NCI-H2227 (cell line): Measurements from ENCODE around the gene PIF1.
A peak's percentile ranks its signal among the peaks of the same experiment; 100 is the strongest.
"Not testable (repeated sequence)": the region's sequence is repeated elsewhere in the genome, so short reads cannot be mapped to it uniquely, and the experiment has no call there.

ENCODE experiments used
- DNase-seq: peaks from one replicate; lab custom pipeline; 2025; ENCODE audit not compliant: unreplicated experiment; lab: John Stamatoyannopoulos, UW

The PIF1 gene

DNA sequence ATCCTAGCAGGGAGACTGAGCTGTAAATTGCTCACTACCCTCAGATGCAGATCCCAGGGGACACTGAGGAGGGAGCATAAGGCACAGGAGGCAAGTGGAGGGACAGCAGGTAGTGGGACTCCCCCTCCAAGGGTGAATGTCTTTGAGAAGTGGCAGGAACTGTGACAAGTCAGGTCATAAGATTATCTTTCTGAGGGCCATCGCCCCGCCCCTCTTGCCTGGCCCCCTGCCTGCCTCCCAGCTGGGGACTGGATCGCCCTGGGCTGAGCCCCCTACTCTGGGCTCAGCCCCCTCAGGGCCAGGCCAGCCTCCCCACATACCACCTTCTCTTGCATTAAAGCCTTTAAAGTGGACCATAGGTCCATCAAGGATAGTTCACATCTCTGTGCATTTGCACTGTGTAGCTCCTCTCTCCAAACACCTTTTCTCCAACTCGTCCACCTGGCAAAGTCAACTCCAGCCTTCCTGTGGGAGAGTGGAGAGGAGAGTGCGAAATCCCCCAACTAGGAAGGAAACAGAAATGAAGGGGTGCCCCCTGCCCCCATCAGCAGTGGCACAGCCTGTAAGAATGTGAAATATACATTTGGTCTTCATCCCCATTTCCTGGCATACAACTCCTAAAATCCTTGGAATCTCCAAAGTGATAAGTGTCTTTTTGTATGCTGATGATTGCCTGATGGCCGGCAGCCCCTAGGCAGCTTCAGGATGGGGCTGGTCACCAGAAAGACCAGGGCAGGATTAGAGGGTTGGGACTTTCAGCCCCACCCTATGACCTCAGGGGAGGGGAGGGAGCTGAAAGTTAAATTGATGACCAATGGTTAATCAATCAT, 14.7 kb downstream of the PIF1 start:
- DNase-seq: no peak

DNA sequence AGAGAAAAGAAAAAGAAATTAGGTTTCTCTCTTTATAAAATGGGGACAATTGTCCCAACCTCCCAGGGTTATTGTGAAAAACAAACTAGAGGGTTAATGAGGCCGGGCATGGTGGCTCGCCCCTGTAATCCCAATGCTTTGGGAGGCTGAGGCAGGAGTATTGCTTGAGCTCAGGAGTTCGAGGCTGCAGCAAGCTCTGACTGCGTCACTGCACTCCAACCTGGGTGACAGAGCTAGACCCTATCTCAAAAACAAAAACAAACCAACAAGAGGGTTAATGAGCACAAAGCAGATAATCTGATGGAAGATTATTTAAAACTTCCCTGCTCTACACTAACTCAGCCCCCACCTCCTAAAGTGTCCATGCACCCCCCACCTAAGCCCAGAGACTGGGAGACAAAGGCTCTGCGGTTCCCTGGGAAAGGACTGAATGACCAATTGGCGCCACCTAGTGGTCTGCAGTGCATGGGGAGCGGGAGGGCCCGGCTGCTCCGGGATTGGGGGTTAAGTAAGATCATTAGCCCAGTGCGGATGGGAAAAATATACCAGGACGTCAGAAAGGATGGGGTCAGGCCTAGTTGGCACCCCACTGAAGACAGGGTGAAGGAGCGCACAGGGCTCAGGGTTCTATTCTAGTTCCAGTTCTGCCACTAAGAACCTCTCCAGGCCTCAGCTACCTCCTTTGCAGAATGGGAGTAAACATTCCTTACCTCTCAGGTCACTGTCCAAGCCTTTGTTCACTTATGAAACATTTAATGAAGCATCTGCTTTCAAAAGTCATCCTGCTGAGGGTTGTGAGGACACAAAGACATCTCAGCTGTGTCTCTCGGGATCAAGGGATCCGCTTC, 15.6 kb downstream of the PIF1 start:
- peak; percentile 74 for DNase-seq

DNA sequence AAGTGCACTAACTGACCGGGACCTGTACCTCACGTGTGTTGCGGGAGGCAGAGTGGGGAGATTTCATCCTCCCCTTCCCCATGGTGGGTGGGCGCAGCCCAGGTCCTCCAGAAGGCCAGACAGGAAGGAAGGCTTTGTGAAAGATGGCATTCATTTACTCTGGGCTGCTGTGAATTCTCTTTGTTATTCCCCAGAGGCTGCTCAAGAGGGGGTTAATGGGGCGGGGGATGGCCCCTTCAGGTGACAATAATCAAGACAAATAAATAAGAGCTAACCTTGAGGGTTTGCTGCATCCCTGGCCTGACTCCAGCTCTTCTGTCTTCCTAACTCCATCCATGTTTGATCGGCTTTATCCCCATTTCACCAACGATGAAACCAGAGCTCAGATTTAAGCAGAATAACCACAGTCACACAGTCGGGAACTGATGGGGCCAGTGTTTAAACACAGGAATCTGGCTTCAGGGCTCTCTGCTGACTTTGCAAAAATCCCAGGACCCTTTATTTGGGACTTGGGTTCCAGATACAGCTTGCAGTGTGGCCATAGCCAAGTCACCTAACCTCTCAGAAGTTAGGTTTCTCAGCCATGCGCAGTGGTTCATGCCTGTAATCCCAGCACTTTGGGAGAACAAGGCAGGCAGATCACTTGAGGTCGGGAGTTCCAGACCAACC, 16.5 kb downstream of the PIF1 start:
- DNase-seq: no peak

GRCh38 chr15:64807751-64808222, 17.7 kb downstream of the PIF1 start:
- DNase-seq: no peak

GRCh38 chr15:64807051-64807749, 18.2 kb downstream of the PIF1 start:
- DNase-seq: no peak

DNA sequence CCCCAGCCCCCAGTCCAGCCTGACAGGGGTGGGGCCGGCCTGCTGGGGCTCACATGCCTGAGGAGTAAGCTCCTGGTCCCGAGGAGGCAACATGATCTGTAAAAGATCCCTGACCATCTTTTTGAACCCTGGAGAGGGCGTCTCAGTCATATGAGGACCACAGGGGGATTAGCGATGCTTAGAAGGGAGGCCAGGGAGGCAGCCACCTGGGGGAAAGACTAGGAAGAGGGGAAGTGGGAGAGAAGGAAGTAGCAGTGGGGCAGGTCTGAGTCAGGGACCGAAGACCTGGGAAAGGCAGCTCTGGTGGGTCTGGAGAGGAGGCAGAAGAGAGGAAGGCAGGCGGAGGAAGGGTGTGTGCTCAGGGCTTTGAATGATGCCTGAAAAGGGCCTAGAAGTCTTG, 18.9 kb downstream of the PIF1 start:
- no peak for DNase-seq

GRCh38 chr15:64804619-64805018, 20.8 kb downstream of the PIF1 start:
- no peak for DNase-seq

- no peak for DNase-seq
These were observed 21.9 kb downstream of the PIF1 start for GRCh38 chr15:64803526-64803925.

- no peak for DNase-seq
These were observed 25.0 kb downstream of the PIF1 start for GRCh38 chr15:64800476-64800875.

- DNase-seq: not testable (repeated sequence)
These were observed 26.5 kb downstream of the PIF1 start for GRCh38 chr15:64798905-64799304.

GRCh38 chr15:64795921-64796320, 29.5 kb downstream of the PIF1 start:
- not testable (repeated sequence) for DNase-seq

- not testable (repeated sequence) for DNase-seq
These were observed 30.1 kb downstream of the PIF1 start for GRCh38 chr15:64795299-64795698.

- DNase-seq: no peak
These were observed 33.2 kb downstream of the PIF1 start for GRCh38 chr15:64792282-64792681.

- no peak for DNase-seq
These were observed 34.0 kb downstream of the PIF1 start for GRCh38 chr15:64791401-64791800.

GRCh38 chr15:64783796-64784195, 41.7 kb downstream of the PIF1 start:
- DNase-seq: no peak

GRCh38 chr15:64782751-64783150, 42.7 kb downstream of the PIF1 start:
- no peak for DNase-seq

DNA sequence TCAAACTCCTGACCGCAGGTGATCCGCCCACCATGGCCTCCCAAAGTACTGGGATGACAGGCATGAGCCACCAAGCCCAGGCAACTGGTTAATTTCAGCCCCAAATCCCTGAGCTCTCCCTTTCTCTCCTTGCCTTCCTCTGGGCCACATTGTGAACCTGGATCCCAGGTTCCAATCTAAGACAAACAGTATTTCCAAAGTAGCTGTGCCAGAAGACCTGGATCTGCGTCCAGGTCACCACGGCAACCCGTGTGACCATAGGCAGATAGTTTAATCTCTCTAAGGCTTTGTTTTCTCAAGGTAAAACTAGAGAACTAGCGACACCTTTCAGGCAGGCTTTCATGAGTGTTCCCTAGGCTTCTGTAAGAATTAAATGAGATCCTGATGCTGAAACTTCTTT, 44.1 kb downstream of the PIF1 start:
- DNase-seq: no peak

- DNase-seq: no peak
These were observed 44.8 kb downstream of the PIF1 start for GRCh38 chr15:64780600-64781156.

GRCh38 chr15:64779630-64780029, 45.8 kb downstream of the PIF1 start:
- DNase-seq: no peak

DNA sequence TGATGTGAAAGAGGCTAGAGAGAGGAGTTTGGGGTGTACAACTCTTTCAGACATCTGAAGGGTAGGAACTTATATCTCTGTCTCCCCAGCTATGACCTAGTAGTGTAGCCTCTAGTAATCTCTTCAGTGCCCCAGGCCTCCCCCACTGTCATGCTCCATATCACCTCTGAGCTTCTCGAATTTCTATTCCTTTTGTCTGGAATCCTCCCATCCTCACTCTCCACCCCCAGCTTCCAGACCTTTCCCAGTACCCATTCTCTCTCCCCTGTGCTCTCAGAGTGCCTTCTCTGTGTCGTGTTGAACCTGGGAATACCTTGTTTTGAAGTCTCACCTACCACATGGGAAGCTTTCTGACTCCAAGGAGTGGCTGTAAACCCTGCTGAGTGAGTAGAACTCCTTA, 46.4 kb downstream of the PIF1 start:
- no peak for DNase-seq

- no peak for DNase-seq
These were observed 49.1 kb downstream of the PIF1 start for GRCh38 chr15:64776402-64776786.
